ENCODE data around the gene ATP8B3. TPM values are rescaled to one million over a fixed set of nuclear protein-coding genes. Genes with fewer than 3 reads are reported as not detected.

Gene ATP8B3
- total RNA-seq, 4 donors from 2014 or later: 0.21 to 2.4 (median 1.2) TPM

- Histone ChIP-seq H3K27me3 (peaks cover 0 to 87% of the 10 kb centered on the region in 2 donors), H3K9me3 (peaks cover 0 to 13% (median 0%) of the 10 kb centered on the region in 4 donors), H3K4me3 (no peak overlapping the region), H3K27ac (no peak overlapping the region), H3K4me1 (peaks cover 0 to 31% (median 12%) of the 10 kb centered on the region in 4 donors), H3K36me3 (no peaks in the 10 kb centered on the region)
- DNase-seq (ENCODE audit: low spot score in 2 of 2): no peak
- WGBS, 2 donors: 45 to 47% methylated on average over 10 of the region's 10 CpGs
- TF ChIP-seq POLR2A (IDR thresholded peaks at IDR 0.05) (no peak), EP300 (IDR thresholded peaks at IDR 0.05) (no peak), CTCF (IDR thresholded peaks at IDR 0.05) (no peak)
Measured at GRCh38 chr19:1744133-1744665, 67.9 kb downstream of the ATP8B3 start.

DNA sequence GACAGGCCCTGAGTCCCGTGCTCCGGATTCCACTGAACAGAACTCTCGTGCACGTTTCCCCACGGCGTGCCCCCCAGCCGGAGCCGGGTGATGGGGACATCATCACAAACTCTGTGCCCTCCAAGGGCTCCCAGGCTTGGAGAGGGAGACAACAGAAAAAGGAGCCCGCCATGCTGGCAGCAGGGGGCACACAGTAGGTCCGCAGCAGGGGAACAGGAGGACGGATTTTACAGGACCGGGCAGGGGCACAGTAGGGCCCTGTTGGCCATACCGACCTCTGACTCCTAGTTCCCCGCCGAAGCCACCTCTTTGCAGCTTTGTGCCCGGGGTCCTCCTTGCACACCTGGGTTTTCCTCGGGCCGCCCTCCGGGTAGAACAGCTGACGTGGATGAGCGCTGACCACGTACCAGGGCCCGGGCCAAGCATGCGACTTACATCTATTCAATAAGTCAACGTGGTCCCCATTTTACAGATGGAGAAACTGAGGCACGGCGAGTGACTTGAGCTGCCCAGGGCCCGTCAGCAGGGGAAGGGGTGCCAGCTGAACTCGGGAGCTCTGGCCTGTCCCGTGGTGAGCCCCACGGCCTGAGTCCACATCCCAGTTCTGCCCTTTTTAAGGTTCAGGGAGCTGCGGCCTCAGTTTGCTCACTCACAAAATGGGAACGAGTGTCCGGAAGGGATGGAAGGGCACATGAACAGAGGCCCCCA lies 68.9 kb downstream of the ATP8B3 start:
- Histone ChIP-seq H3K4me1 (peaks cover 0 to 20% (median 3%) of the 10 kb centered on the region in 4 donors), H3K27me3 (peaks cover 0 to 85% of the 10 kb centered on the region in 2 donors), H3K4me3 (no peak overlapping the region), H3K9me3 (peaks cover 0 to 21% (median 0%) of the 10 kb centered on the region in 4 donors), H3K36me3 (no peaks in the 10 kb centered on the region), H3K27ac (no peak overlapping the region)
- TF ChIP-seq CTCF (IDR thresholded peaks at IDR 0.05): no peak
- no peak for TF ChIP-seq EP300 (IDR thresholded peaks at IDR 0.05)
- no peak for TF ChIP-seq POLR2A (IDR thresholded peaks at IDR 0.05)
- WGBS, 2 donors: 80 to 81% methylated on average over 32 to 34 of the region's 34 CpGs
- no peak for DNase-seq (ENCODE audit: low spot score in 2 of 2)

DNA sequence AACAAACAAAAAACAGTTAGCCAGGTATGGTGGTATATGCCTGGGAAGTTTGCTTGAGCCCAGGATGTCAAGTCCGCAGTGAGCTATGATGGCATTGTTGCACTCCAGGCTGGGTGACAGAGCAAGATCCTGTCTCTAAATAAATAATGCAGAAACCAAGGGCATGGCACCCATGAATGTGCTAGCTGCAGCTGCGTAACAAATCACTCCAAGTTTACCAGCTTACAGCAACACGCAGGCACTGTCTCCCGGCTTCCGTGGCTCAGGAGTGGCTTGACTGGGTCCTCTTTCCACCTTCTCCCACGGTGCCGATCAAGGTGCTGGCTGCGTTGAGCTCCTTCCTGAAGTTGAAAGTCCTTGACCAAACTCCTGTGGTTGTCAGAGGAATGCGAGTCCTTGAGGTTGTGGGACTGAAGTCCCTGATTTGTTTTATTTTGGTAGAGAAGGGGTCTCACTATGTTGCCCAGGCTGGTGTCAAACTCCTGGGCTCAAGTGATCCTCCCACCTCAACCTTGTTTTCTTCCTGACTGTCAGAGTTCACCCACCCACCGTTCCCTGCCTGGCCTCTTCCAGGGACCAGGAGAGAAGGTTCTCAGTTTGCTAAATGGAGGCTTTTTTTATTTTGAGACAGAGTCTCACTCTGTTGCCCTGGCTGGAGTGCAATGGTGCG lies 72.0 kb downstream of the ATP8B3 start:
- Histone ChIP-seq H3K9me3 (peaks cover 0 to 21% (median 0%) of the 10 kb centered on the region in 4 donors), H3K27ac (no peak overlapping the region), H3K4me3 (no peak overlapping the region), H3K4me1 (peaks cover 0 to 3% (median 0%) of the 10 kb centered on the region in 4 donors), H3K27me3 (peaks cover 0 to 88% of the 10 kb centered on the region in 2 donors), H3K36me3 (no peaks in the 10 kb centered on the region)
- DNase-seq (ENCODE audit: low spot score in 2 of 2): no peak
- 90 to 91% methylated on average over 11 of the region's 11 CpGs for WGBS, 2 donors
- TF ChIP-seq EP300 (IDR thresholded peaks at IDR 0.05): no peak
- no peak for TF ChIP-seq CTCF (IDR thresholded peaks at IDR 0.05)
- TF ChIP-seq POLR2A (IDR thresholded peaks at IDR 0.05): no peak

DNA sequence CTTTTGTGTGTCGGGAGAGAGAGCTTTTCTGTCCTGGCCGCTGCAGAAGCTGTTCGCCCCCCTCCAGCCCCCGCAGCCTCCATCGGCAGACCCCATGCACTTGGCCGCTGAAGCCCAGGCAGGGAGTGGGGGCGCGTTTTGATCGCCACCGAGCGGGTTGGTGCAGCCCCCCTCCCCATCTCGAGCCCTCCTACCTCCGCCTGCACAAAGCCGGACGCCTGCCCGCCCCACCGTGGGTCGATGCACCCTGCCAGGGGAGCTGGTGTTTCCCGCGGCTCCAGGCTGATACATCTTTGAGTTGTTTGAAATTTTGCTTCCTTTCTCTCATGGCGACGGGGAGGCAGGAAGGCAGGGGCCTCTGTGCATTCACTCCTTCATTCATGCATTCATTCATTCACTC lies 75.1 kb downstream of the ATP8B3 start:
- peaks cover 0 to 89% of the 10 kb centered on the region in 2 donors for H3K27me3 ChIP-seq
- H3K27ac ChIP-seq: no peak overlapping the region
- H3K4me1 ChIP-seq: no peaks in the 10 kb centered on the region
- no peaks in the 10 kb centered on the region for H3K36me3 ChIP-seq
- H3K9me3 ChIP-seq: peaks cover 0 to 21% (median 0%) of the 10 kb centered on the region in 4 donors
- no peak overlapping the region for H3K4me3 ChIP-seq
- TF ChIP-seq POLR2A (IDR thresholded peaks at IDR 0.05) (no peak), CTCF (IDR thresholded peaks at IDR 0.05) (no peak), EP300 (IDR thresholded peaks at IDR 0.05) (no peak)
- DNase-seq (ENCODE audit: low spot score in 2 of 2): no peak
- WGBS, 2 donors: 30 to 33% methylated on average over 22 of the region's 22 CpGs

DNA sequence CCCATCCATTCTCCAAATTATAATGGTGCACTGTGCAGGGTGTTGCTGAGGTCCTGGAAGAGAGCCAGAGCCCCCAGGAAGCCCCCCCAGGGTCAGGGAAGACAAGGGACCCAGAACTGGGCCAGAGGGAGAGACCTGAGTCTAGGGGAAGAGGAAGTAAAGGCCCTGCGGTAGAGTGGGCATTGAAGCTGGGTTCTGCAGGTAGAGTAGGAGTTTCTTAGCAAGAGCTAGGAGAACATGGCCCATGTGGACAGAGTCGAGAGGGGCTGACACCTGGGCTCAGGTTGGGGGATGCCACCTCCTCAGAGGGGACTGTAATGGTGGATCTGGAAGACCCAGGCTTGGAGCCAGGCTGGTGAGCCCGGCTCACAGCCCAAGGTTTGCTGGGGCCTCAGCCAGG lies 75.8 kb downstream of the ATP8B3 start:
- Histone ChIP-seq H3K27ac (no peak overlapping the region), H3K9me3 (peaks cover 0 to 21% (median 0%) of the 10 kb centered on the region in 4 donors), H3K4me1 (no peaks in the 10 kb centered on the region), H3K36me3 (no peaks in the 10 kb centered on the region), H3K27me3 (peaks cover 0 to 90% of the 10 kb centered on the region in 2 donors), H3K4me3 (no peak overlapping the region)
- TF ChIP-seq CTCF (IDR thresholded peaks at IDR 0.05) (no peak), POLR2A (IDR thresholded peaks at IDR 0.05) (no peak), EP300 (IDR thresholded peaks at IDR 0.05) (no peak)
- DNase-seq (ENCODE audit: low spot score in 2 of 2): no peak
- WGBS, 2 donors: 66 to 74% methylated on average over 2 to 3 of the region's 3 CpGs
